Measurements from ENCODE around the gene DNAH2. TPM values are rescaled to one million over a fixed set of nuclear protein-coding genes. Genes with fewer than 3 reads are reported as not detected.
A peak's percentile ranks its signal among the peaks of the same experiment; 100 is the strongest.

DNAH2 gene
- total and polyA plus RNA-seq, 2 donors (not counting 1 experiment from before 2014, with no cell fraction given) = 0.08 to 0.17 TPM

DNA sequence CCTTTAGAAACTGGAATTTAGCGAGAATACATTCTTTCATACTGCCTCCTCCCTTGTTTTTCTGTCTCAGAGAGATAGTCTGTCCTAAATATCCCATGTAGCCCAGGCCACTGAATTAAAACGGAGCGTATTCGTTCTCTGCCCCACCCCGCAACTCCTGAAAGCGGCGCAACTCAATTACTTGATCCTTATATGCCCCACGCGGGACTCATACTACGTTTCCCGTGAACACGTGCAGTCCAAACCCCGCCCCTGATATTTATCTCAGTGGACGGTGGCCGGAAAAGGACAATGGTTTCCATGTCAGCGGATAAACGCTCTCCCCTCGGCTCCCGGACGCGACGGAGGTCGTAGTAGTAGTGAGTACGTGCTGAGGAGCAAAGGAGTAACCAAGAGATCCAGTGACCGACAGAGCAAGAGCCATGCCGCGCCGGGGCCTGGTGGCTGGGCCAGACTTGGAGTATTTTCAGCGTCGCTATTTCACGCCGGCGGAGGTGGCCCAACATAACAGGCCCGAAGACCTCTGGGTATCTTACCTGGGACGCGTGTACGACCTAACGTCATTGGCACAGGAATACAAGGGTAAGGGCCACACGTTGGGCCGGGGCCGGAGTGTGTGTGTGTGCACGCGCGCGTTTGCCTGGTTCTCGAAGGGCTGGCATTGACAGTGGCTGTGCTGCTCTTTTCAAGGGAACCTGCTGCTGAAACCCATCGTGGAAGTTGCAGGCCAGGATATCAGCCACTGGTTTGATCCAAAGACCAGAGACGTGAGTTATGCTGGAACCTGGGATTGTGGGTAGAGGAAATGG is 140.4 kb downstream of the DNAH2 start, which contains the start of gene CYB5D1:
TSS of gene CYB5D1 (plus strand) at position 291 of the 809 bp plus-strand sequence. CDS start at position 423, 132 bp downstream.
- no peak for TF ChIP-seq EZH2 (IDR thresholded peaks at IDR 0.05; ENCODE audit: low read length, missing control alignments)
- TF ChIP-seq, protein P1, sequence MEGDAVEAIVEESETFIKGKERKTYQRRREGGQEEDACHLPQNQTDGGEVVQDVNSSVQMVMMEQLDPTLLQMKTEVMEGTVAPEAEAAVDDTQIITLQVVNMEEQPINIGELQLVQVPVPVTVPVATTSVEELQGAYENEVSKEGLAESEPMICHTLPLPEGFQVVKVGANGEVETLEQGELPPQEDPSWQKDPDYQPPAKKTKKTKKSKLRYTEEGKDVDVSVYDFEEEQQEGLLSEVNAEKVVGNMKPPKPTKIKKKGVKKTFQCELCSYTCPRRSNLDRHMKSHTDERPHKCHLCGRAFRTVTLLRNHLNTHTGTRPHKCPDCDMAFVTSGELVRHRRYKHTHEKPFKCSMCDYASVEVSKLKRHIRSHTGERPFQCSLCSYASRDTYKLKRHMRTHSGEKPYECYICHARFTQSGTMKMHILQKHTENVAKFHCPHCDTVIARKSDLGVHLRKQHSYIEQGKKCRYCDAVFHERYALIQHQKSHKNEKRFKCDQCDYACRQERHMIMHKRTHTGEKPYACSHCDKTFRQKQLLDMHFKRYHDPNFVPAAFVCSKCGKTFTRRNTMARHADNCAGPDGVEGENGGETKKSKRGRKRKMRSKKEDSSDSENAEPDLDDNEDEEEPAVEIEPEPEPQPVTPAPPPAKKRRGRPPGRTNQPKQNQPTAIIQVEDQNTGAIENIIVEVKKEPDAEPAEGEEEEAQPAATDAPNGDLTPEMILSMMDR (conservative IDR thresholded peaks at IDR 0.05 in 1 of 2, IDR thresholded peaks at IDR 0.05 in 1 of 2; ENCODE audit: low read depth in 1 of 2, low read length in 2 of 2) = no peak
- DNase-seq (ENCODE audit: low read depth in 2 of 2) = peak; percentile 92 to 97

GRCh38 chr17:7858522-7858810 is 140.9 kb downstream of the DNAH2 start:
- Histone ChIP-seq H3K4me2 (ENCODE audit: extremely low read depth, insufficient read depth, low read length) (peak overlapping the region; percentile 99), H3K79me2 (ENCODE audit: control insufficient read depth, insufficient read depth, low read length) (peaks cover 14% of the 10 kb centered on the region), H3K27me3 (ENCODE audit: control insufficient read depth, insufficient read depth, low read length) (no peaks in the 10 kb centered on the region), H3K36me3 (ENCODE audit: control insufficient read depth, insufficient read depth, low read length) (peaks cover 9% of the 10 kb centered on the region), H3K4me1 (ENCODE audit: control insufficient read depth, extremely low read depth, insufficient read depth, low read length) (peaks cover 18% of the 10 kb centered on the region), H3K9ac (ENCODE audit: insufficient read depth, low read length) (peak overlapping the region; percentile 80), H3K9me3 (ENCODE audit: control insufficient read depth, insufficient read depth, low read depth, low read length) (no peaks in the 10 kb centered on the region), H3K4me3 (replicated peaks in 1 of 4; ENCODE audit: control extremely low read depth in 1 of 4, insufficient read depth in 1 of 4, low read depth in 3 of 4, low read length in 4 of 4) (peak overlapping the region; percentile 71 to 93 (median 86)), H3K27ac (ENCODE audit: insufficient read depth, low read length) (peak overlapping the region; percentile 92), H2AFZ (ENCODE audit: low read length) (peak overlapping the region; percentile 86), H4K20me1 (ENCODE audit: control insufficient read depth, extremely low read depth, insufficient read depth, low read length) (no peaks in the 10 kb centered on the region)
- TF ChIP-seq, protein P1 (conservative IDR thresholded peaks at IDR 0.05 in 1 of 2, IDR thresholded peaks at IDR 0.05 in 1 of 2; ENCODE audit: low read depth in 1 of 2, low read length in 2 of 2) = peak; percentile 40 to 47
- no peak for TF ChIP-seq EZH2 (IDR thresholded peaks at IDR 0.05; ENCODE audit: low read length, missing control alignments)
- DNase-seq (ENCODE audit: low read depth in 2 of 2) = peak; percentile 49 to 57

More for the DNA sequence above, 140.4 kb downstream of the DNAH2 start, which contains the start of gene CYB5D1:
- Histone ChIP-seq H2AFZ (ENCODE audit: low read length) (peak within 1 kb of the TSS; percentile 97), H4K20me1 (ENCODE audit: control insufficient read depth, extremely low read depth, insufficient read depth, low read length) (no peaks in the 10 kb centered on the region), H3K4me1 (ENCODE audit: control insufficient read depth, extremely low read depth, insufficient read depth, low read length) (peaks cover 18% of the 10 kb centered on the region), H3K4me2 (ENCODE audit: extremely low read depth, insufficient read depth, low read length) (peak within 1 kb of the TSS; percentile 99), H3K9ac (ENCODE audit: insufficient read depth, low read length) (peak within 1 kb of the TSS; percentile 80), H3K27ac (ENCODE audit: insufficient read depth, low read length) (peak within 1 kb of the TSS; percentile 92), H3K4me3 (replicated peaks in 1 of 4; ENCODE audit: control extremely low read depth in 1 of 4, insufficient read depth in 1 of 4, low read depth in 3 of 4, low read length in 4 of 4) (peak within 1 kb of the TSS; percentile 71 to 93 (median 86)), H3K79me2 (ENCODE audit: control insufficient read depth, insufficient read depth, low read length) (peaks cover 14% of the 10 kb centered on the region), H3K27me3 (ENCODE audit: control insufficient read depth, insufficient read depth, low read length) (no peaks in the 10 kb centered on the region), H3K9me3 (ENCODE audit: control insufficient read depth, insufficient read depth, low read depth, low read length) (no peaks in the 10 kb centered on the region), H3K36me3 (ENCODE audit: control insufficient read depth, insufficient read depth, low read length) (peaks cover 13% of the 10 kb centered on the region)

DNA sequence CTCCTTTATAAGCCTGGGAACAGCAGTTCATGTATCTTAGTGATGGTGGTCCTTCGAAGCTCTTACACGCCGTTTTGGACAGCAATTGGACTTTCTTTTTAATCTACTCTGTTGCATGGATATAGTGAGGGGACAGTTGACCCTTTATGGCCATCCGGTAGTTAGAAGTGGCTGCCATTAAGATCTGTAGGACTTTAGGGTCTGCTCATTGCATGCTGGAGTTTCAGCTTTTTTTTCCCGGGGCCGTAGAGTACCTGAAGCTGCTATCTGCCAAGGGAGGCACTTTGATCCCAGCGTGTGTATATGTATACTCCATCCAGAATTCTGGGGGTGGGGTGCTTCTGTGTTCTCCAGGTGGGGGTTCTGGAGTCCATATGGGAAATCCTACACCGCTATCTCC is 141.5 kb downstream of the DNAH2 start:
- no peaks in the 10 kb centered on the region for H4K20me1 ChIP-seq (ENCODE audit: control insufficient read depth, extremely low read depth, insufficient read depth, low read length)
- no peak for TF ChIP-seq EZH2 (IDR thresholded peaks at IDR 0.05; ENCODE audit: low read length, missing control alignments)
- TF ChIP-seq, protein P1 (conservative IDR thresholded peaks at IDR 0.05 in 1 of 2, IDR thresholded peaks at IDR 0.05 in 1 of 2; ENCODE audit: low read depth in 1 of 2, low read length in 2 of 2) = no peak
- H3K4me1 ChIP-seq (ENCODE audit: control insufficient read depth, extremely low read depth, insufficient read depth, low read length) = peaks cover 18% of the 10 kb centered on the region
- no peak overlapping the region for H3K9ac ChIP-seq (ENCODE audit: insufficient read depth, low read length)
- H3K36me3 ChIP-seq (ENCODE audit: control insufficient read depth, insufficient read depth, low read length) = peaks cover 9% of the 10 kb centered on the region
- no peak overlapping the region for H3K27ac ChIP-seq (ENCODE audit: insufficient read depth, low read length)
- DNase-seq (ENCODE audit: low read depth in 2 of 2) = no peak
- H3K79me2 ChIP-seq (ENCODE audit: control insufficient read depth, insufficient read depth, low read length) = peaks cover 14% of the 10 kb centered on the region
- no peaks in the 10 kb centered on the region for H3K9me3 ChIP-seq (ENCODE audit: control insufficient read depth, insufficient read depth, low read depth, low read length)
- H3K27me3 ChIP-seq (ENCODE audit: control insufficient read depth, insufficient read depth, low read length) = no peaks in the 10 kb centered on the region
- peak overlapping the region; percentile 99 for H3K4me2 ChIP-seq (ENCODE audit: extremely low read depth, insufficient read depth, low read length)
- H2AFZ ChIP-seq (ENCODE audit: low read length) = no peak overlapping the region
- H3K4me3 ChIP-seq (replicated peaks in 1 of 4; ENCODE audit: control extremely low read depth in 1 of 4, insufficient read depth in 1 of 4, low read depth in 3 of 4, low read length in 4 of 4) = peak overlapping the region; percentile 71 to 93 (median 86)

Measured in fibroblast of lung (primary cell).